ENCODE results near the gene SLC7A8. TPM values are rescaled to one million over a fixed set of nuclear protein-coding genes. Genes with fewer than 3 reads are reported as not detected.

SLC7A8 gene
- total and polyA plus RNA-seq, 2 experiments from 2014 or later, result 117 to 124 TPM

DNA sequence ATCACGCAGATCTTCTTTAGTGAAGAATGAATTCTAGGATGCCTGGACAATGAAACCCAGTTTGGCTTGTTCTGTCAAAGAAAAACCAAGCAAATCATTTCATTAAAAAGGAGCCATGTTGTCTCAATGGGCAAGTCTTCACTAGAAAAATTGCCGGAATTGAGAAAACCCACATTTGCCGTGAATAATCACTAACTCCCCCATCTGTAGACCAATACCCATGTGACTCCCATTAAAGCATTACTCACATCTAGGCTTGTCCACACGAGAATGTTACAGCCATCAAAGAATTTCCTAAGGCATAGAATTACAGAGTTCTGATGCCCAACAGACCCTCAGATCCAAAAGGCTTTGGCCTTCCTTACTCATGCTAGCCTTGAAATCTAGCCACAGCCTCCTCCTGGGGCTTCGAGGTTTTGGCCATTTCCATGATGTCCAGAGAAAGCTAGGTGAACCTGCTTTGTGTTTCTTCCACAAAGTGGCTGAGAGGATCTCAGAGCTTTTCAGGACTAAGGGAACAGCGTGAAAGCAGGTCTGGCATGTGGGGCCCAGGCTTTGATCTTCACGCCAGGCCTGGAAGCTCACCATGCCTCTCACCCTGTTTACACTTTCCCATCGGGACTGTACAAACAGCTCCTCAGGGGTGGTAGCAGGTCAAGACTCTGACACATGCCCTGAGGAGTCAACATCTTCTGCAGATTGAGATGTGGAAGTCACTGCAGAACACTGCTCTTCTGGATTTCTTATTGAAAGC is 12.1 kb downstream of the SLC7A8 start:
- H3K4me3 Mint-ChIP-seq, result no peak overlapping the region
- no peaks in the 10 kb centered on the region for H3K9me3 Mint-ChIP-seq
- Histone ChIP-seq H3K9me2 (ENCODE audit: insufficient read depth) (no peaks in the 10 kb centered on the region), H3K4me3 (no peak overlapping the region), H2AFZ (no peak overlapping the region), H3K36me3 (ENCODE audit: insufficient read depth) (peaks cover 7% of the 10 kb centered on the region), H4K20me1 (replicated peaks; ENCODE audit: insufficient read depth) (peaks cover 24% of the 10 kb centered on the region), H3K79me2 (replicated peaks; ENCODE audit: insufficient read depth) (peaks cover 44% of the 10 kb centered on the region), H3K4me1 (ENCODE audit: insufficient read depth) (peaks cover 22% of the 10 kb centered on the region), H3F3A (replicated peaks; ENCODE audit: low read depth) (0 out of 2 replicates have a peak, but pooled peaks cover 5% of the 10 kb centered on the region), H3K4me2 (no peak overlapping the region), H3K27ac (ENCODE audit: low read depth) (no peak overlapping the region), H3K27me3 (ENCODE audit: insufficient read depth) (no peaks in the 10 kb centered on the region)
- no peak for DNase-seq (ENCODE audit: low spot score)
- TF ChIP-seq, protein P1, sequence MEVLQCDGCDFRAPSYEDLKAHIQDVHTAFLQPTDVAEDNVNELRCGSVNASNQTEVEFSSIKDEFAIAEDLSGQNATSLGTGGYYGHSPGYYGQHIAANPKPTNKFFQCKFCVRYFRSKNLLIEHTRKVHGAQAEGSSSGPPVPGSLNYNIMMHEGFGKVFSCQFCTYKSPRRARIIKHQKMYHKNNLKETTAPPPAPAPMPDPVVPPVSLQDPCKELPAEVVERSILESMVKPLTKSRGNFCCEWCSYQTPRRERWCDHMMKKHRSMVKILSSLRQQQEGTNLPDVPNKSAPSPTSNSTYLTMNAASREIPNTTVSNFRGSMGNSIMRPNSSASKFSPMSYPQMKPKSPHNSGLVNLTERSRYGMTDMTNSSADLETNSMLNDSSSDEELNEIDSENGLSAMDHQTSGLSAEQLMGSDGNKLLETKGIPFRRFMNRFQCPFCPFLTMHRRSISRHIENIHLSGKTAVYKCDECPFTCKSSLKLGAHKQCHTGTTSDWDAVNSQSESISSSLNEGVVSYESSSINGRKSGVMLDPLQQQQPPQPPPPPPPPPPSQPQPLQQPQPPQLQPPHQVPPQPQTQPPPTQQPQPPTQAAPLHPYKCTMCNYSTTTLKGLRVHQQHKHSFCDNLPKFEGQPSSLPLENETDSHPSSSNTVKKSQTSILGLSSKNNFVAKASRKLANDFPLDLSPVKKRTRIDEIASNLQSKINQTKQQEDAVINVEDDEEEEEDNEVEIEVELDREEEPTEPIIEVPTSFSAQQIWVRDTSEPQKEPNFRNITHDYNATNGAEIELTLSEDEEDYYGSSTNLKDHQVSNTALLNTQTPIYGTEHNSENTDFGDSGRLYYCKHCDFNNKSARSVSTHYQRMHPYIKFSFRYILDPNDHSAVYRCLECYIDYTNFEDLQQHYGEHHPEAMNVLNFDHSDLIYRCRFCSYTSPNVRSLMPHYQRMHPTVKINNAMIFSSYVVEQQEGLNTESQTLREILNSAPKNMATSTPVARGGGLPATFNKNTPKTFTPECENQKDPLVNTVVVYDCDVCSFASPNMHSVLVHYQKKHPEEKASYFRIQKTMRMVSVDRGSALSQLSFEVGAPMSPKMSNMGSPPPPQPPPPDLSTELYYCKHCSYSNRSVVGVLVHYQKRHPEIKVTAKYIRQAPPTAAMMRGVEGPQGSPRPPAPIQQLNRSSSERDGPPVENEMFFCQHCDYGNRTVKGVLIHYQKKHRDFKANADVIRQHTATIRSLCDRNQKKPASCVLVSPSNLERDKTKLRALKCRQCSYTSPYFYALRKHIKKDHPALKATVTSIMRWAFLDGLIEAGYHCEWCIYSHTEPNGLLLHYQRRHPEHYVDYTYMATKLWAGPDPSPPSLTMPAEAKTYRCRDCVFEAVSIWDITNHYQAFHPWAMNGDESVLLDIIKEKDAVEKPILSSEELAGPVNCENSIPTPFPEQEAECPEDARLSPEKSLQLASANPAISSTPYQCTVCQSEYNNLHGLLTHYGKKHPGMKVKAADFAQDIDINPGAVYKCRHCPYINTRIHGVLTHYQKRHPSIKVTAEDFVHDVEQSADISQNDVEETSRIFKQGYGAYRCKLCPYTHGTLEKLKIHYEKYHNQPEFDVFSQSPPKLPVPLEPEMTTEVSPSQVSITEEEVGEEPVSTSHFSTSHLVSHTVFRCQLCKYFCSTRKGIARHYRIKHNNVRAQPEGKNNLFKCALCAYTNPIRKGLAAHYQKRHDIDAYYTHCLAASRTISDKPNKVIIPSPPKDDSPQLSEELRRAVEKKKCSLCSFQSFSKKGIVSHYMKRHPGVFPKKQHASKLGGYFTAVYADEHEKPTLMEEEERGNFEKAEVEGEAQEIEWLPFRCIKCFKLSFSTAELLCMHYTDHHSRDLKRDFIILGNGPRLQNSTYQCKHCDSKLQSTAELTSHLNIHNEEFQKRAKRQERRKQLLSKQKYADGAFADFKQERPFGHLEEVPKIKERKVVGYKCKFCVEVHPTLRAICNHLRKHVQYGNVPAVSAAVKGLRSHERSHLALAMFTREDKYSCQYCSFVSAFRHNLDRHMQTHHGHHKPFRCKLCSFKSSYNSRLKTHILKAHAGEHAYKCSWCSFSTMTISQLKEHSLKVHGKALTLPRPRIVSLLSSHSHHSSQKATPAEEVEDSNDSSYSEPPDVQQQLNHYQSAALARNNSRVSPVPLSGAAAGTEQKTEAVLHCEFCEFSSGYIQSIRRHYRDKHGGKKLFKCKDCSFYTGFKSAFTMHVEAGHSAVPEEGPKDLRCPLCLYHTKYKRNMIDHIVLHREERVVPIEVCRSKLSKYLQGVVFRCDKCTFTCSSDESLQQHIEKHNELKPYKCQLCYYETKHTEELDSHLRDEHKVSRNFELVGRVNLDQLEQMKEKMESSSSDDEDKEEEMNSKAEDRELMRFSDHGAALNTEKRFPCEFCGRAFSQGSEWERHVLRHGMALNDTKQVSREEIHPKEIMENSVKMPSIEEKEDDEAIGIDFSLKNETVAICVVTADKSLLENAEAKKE (CRISPR knock-in tag; IDR thresholded peaks at IDR 0.05), result no peak
- TF ChIP-seq POLR2AphosphoS5 (IDR thresholded peaks at IDR 0.05; ENCODE audit: low read depth), result no peak
- TF ChIP-seq, protein P2, sequence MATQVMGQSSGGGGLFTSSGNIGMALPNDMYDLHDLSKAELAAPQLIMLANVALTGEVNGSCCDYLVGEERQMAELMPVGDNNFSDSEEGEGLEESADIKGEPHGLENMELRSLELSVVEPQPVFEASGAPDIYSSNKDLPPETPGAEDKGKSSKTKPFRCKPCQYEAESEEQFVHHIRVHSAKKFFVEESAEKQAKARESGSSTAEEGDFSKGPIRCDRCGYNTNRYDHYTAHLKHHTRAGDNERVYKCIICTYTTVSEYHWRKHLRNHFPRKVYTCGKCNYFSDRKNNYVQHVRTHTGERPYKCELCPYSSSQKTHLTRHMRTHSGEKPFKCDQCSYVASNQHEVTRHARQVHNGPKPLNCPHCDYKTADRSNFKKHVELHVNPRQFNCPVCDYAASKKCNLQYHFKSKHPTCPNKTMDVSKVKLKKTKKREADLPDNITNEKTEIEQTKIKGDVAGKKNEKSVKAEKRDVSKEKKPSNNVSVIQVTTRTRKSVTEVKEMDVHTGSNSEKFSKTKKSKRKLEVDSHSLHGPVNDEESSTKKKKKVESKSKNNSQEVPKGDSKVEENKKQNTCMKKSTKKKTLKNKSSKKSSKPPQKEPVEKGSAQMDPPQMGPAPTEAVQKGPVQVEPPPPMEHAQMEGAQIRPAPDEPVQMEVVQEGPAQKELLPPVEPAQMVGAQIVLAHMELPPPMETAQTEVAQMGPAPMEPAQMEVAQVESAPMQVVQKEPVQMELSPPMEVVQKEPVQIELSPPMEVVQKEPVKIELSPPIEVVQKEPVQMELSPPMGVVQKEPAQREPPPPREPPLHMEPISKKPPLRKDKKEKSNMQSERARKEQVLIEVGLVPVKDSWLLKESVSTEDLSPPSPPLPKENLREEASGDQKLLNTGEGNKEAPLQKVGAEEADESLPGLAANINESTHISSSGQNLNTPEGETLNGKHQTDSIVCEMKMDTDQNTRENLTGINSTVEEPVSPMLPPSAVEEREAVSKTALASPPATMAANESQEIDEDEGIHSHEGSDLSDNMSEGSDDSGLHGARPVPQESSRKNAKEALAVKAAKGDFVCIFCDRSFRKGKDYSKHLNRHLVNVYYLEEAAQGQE (IDR thresholded peaks at IDR 0.05; ENCODE audit: unreplicated experiment), result no peak
- TF ChIP-seq EZH2 (IDR thresholded peaks at IDR 0.05; ENCODE audit: low read depth, unreplicated experiment), result no peak
- TF ChIP-seq JUNB (IDR thresholded peaks at IDR 0.05; ENCODE audit: unreplicated experiment), result no peak
- TF ChIP-seq STAT1 (IDR thresholded peaks at IDR 0.05; ENCODE audit: unreplicated experiment), result no peak
- no peak for TF ChIP-seq ZNF331 (CRISPR knock-in tag; IDR thresholded peaks at IDR 0.05; ENCODE audit: low read depth)
- TF ChIP-seq, protein P3, sequence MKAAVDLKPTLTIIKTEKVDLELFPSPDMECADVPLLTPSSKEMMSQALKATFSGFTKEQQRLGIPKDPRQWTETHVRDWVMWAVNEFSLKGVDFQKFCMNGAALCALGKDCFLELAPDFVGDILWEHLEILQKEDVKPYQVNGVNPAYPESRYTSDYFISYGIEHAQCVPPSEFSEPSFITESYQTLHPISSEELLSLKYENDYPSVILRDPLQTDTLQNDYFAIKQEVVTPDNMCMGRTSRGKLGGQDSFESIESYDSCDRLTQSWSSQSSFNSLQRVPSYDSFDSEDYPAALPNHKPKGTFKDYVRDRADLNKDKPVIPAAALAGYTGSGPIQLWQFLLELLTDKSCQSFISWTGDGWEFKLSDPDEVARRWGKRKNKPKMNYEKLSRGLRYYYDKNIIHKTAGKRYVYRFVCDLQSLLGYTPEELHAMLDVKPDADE (IDR thresholded peaks at IDR 0.05), result no peak
- no peak for TF ChIP-seq CREB1 (CRISPR knock-in tag; IDR thresholded peaks at IDR 0.05; ENCODE audit: low read depth)
- no peak for TF ChIP-seq NANOG (IDR thresholded peaks at IDR 0.05; ENCODE audit: borderline replicate concordance)
- no peak for TF ChIP-seq EZH2phosphoT487 (IDR thresholded peaks at IDR 0.05; ENCODE audit: unreplicated experiment)
- no peak for TF ChIP-seq ZNF114 (CRISPR knock-in tag; IDR thresholded peaks at IDR 0.05)
- TF ChIP-seq, protein P4, sequence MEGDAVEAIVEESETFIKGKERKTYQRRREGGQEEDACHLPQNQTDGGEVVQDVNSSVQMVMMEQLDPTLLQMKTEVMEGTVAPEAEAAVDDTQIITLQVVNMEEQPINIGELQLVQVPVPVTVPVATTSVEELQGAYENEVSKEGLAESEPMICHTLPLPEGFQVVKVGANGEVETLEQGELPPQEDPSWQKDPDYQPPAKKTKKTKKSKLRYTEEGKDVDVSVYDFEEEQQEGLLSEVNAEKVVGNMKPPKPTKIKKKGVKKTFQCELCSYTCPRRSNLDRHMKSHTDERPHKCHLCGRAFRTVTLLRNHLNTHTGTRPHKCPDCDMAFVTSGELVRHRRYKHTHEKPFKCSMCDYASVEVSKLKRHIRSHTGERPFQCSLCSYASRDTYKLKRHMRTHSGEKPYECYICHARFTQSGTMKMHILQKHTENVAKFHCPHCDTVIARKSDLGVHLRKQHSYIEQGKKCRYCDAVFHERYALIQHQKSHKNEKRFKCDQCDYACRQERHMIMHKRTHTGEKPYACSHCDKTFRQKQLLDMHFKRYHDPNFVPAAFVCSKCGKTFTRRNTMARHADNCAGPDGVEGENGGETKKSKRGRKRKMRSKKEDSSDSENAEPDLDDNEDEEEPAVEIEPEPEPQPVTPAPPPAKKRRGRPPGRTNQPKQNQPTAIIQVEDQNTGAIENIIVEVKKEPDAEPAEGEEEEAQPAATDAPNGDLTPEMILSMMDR (conservative IDR thresholded peaks at IDR 0.05; ENCODE audit: low read depth in 2 of 2), result no peak
- peaks cover 13% of the 10 kb centered on the region for H3K27me3 Mint-ChIP-seq (ENCODE audit: insufficient read depth, low read depth, poor library complexity)
- peaks cover 54% of the 10 kb centered on the region for H3K36me3 Mint-ChIP-seq (ENCODE audit: low read depth)
- H3K4me1 Mint-ChIP-seq, result peaks cover 33% of the 10 kb centered on the region
- no peak for ATAC-seq
- no peak overlapping the region for H3K27ac Mint-ChIP-seq
